Embryonic facial prominence (tissue), 1 donor: ENCODE results near the gene GTF2E1.

Source experiments
- DNase-seq: peaks from one replicate; pipeline ENCODE4 v3.0.0-alpha.2; 2016; ENCODE audit errors: extremely low spot score

GTF2E1 gene

GRCh38 chr3:120798346-120798745 lies 55.8 kb downstream of the GTF2E1 start:
- DNase-seq = no peak

DNA sequence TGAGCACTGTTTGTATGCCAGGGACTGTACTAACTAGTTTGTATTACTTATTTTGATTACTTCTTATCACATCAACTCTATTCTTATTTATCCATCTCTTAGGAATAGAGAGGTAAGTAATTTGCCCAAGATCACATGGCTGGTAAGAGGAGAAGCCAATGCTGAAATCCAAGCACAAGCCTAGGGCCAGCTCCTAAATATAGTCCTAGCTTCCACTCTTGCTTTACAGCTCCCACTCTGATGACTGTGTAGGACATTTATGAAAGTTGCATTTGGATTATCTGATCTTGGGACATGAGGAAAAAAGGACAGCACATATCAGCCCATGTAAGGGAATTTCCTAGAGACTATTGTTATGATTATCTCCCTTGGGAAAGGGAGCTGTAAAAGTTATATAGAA lies 58.1 kb downstream of the GTF2E1 start:
- no peak for DNase-seq

DNA sequence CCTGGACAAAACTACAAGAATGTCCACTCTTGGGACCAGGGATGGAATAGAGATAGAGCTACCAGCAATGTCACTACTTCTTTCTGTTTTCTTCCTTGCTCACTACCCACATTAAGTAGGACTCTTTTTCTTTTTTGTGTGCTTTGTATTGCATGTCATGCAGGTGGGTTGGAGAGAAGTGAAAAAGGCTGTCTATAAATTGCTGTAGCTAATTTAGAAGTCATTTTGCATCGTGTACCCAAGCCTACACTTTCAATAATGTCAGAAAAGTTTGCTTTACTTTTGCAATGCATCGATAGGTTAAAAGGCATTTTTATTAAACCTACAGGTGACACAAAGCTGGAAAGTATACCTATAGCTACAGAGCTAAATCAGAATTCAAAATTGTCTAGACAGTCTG lies 58.9 kb downstream of the GTF2E1 start:
- no peak for DNase-seq

GRCh38 chr3:120802916-120803315 lies 60.4 kb downstream of the GTF2E1 start:
- DNase-seq = no peak

DNA sequence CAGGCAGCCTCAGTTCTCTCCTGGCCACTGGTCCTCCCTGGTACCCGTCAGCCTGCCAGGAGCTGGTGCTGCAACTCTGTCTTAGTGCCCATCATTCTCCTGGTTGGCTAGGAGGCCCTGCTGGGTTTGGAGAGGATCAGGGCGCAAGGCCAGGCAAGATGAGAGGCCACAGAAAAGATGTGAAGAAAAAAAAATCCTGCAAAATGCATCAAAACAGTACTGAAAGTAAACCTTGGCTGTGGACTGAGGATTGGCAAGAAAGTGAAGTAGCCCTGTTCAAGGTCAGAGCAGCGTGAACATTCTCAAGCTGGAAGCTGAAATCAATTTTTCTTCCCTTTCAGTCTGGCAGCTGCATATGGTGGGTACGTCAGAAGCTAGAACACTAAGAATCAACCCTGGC lies 74.2 kb downstream of the GTF2E1 start:
- DNase-seq = no peak

DNA sequence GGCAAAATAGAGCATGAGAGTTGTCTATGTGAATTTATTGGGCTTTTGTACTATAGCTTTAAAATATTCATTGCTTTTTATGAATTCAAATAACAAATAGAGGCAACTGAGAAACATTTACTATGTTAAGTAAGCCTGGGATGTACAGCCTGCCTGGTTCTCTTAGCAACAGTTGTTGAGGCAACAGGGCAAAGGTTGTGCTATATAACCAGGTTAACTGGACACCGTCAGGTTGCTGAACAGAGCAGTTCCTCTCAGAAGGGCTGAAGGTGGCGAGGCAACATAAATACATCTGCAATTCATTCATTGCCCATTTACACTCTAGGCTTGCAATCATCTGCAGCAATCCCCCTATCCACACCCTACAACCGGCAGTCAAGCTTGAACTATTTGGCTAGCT lies 78.2 kb downstream of the GTF2E1 start:
- DNase-seq = no peak

DNA sequence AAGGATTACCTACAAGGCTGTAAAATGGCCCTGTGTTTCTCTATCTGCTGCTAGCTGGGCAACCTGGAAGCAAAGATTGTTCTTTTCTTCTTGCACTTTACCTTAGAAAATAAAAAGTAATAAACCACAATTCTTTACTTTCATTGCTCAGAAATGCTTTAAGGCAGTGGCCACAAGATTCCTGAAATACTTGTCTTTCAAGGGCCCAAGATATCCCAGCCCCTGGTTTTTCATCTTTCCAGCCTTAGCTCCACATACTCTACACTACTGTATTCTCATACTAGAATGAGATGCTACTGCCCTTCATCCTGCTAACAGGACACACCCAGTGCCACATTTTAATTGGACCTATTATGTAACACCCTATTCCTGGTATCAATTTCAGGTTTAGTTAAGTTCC lies 78.9 kb downstream of the GTF2E1 start:
- DNase-seq = no peak

DNA sequence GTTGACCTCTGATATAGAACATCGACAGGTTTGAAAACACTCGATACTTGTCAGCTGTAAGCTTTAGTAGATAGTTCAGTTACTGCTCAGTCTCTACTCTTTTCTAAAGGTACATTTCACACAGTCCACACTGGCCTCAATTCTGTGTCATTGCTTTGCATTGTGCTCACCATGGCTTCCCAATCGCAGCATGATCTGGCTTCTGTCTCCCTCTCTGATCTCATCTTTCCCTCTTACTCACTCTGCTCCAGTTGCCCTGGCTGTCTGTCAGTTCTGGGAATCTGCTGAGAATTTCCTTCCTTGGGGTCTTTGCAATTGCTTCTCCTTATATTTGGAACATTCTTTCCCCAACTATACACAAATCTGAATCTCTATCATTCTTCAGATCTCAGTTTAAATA lies 80.6 kb downstream of the GTF2E1 start:
- no peak for DNase-seq

GRCh38 chr3:120824613-120825012 lies 82.1 kb downstream of the GTF2E1 start:
- no peak for DNase-seq

- DNase-seq = no peak
These were observed 86.3 kb downstream of the GTF2E1 start for GRCh38 chr3:120828796-120829195.

DNA sequence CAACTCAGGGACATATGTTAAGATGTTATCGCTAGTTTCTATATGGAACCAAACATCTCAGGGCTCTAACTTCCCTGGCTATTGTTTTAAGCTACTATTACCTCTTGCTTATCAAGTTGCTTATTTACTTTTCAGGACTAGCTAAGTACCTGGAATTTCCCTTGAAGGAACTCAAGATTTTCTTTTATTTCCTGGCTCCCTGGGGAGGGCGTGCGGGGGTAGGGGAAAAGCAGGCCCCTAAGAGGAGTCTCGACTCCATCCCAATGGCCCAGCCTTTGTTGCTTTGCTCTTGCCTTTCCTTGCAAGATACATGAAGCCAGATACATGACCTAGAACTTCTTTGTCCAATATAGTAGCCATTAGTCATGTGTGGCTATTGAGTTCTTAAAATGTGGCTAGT lies 88.5 kb downstream of the GTF2E1 start:
- DNase-seq = no peak
